ENCODE results near the gene AIG1.

DNA sequence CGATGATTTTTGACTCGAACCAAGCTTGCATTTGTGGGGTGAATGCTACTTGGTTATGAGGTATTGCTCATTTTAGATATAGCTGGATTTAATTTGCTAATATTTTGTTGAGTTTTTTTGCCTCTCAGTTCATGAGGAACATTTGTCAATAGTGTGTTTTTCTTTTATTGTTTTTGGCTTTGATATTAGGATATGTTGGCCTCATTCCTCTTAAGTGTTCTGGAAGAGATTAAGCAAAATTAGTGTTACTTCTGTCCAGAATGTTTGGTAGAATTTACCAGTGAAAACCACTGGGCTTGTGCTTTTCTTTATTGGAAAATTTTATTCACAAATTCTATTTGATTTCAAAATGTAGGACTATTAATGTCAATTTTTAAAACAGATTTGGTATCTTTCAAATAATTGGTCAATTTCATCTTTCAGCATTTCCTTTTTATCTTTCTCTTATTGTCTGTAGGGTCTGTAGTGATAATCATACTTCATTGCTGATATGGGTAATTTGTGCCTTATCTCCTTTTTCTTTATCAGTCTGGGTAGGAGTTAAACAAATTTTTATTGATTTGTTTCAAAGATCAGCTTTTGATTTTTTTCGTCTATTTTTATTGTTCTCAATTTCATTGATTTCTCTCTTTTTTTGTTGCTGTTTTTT lies 14.1 kb downstream of the AIG1 start:
- TF ChIP-seq POLR2AphosphoS5 (IDR thresholded peaks at IDR 0.05; ENCODE audit: borderline replicate concordance, low read depth, low read length) = no peak
- no peak for TF ChIP-seq EZH2 (IDR thresholded peaks at IDR 0.05)

Data from SK-N-MC (cell line).